Natural killer cell (primary cell): ENCODE data around the gene NSMCE3. TPM values are rescaled to one million over a fixed set of nuclear protein-coding genes. Genes with fewer than 3 reads are reported as not detected.

Experiments
- ATAC-seq, 3 donors: fragments of 150-1000 bp in 2 of 3; fragments of 200-7000 bp in 1 of 3; cut with Tn5 transposase; 1 replicate in 1 of 3; 2 replicates in 2 of 3; pipeline ENCODE4 v1.10.0; 2021; ENCODE audit warnings: mild to moderate bottlenecking in 2 of 3, moderate library complexity in 2 of 3
- DNase-seq, 2 donors: peaks; one replicate each; pipeline versions ENCODE4 v3.0.0 to v3.0.0-alpha.2; 2013 to 2021; ENCODE audit warnings: mixed read lengths in 1 of 2
- H3K27ac ChIP-seq: one replicate; pipeline ENCODE4 v1.5.1; 2013; ENCODE audit warnings: mild to moderate bottlenecking, low read length
- H3K27me3 ChIP-seq: one replicate; pipeline ENCODE4 v1.6.1; 2013; ENCODE audit warnings: low read length; ENCODE audit not compliant: control insufficient read depth, insufficient read depth
- H3K36me3 ChIP-seq: one replicate; pipeline ENCODE4 v1.6.1; 2013; ENCODE audit warnings: low read length; ENCODE audit not compliant: control insufficient read depth, insufficient read depth
- H3K4me1 ChIP-seq: one replicate; pipeline ENCODE4 v1.6.1; 2013; ENCODE audit warnings: low read length; ENCODE audit not compliant: control insufficient read depth, insufficient read depth
- H3K4me3 ChIP-seq: one replicate; pipeline ENCODE4 v1.5.1; 2013; ENCODE audit warnings: low read length
- H3K9me3 ChIP-seq: one replicate; pipeline ENCODE4 v1.6.1; 2013; ENCODE audit warnings: low read length; ENCODE audit not compliant: control insufficient read depth, insufficient read depth
- H3K27ac Mint-ChIP-seq, 2 donors: one replicate each; pipeline ENCODE4 v1.8.0; 2022; ENCODE audit warnings: mild to moderate bottlenecking in 2 of 2, mixed read lengths in 2 of 2, moderate library complexity in 1 of 2
- H3K27me3 Mint-ChIP-seq, 2 donors: one replicate each; pipeline ENCODE4 v1.8.0; 2022; ENCODE audit warnings: low read depth in 2 of 2, mixed read lengths in 2 of 2
- H3K36me3 Mint-ChIP-seq: one replicate; pipeline ENCODE4 v1.8.0; 2022; ENCODE audit warnings: mixed read lengths
- H3K4me1 Mint-ChIP-seq, 2 donors: one replicate each; pipeline ENCODE4 v1.8.0; 2022; ENCODE audit warnings: mixed read lengths in 2 of 2
- H3K4me3 Mint-ChIP-seq: one replicate; pipeline ENCODE4 v1.8.0; 2022; ENCODE audit warnings: mild to moderate bottlenecking, moderate library complexity, mixed read lengths
- H3K9me3 Mint-ChIP-seq, 2 donors: one replicate each; pipeline ENCODE4 v1.8.0; 2022; ENCODE audit warnings: mixed read lengths in 2 of 2
- CTCF ChIP-seq: fragments of 200-600 bp; IDR thresholded peaks from one replicate; pipeline ENCODE4 v1.8.0; 2022; ENCODE audit warnings: antibody characterized with exemption
- WGBS: methylation state at CpG from one replicate; pipeline ENCODE4 v1.1.7; 2013; ENCODE audit warnings: missing lambda C conversion rate; ENCODE audit not compliant: insufficient coverage; 5-methylcytosine and 5-hydroxymethylcytosine counted together
- intact Hi-C: fragments of 100-400 bp; cut with micrococcal nuclease; formaldehyde crosslinking; loops from one replicate; pipeline ENCODE4 v1.14.2; 2022
- total RNA-seq, 4 donors: library from RNA; stranded (reverse); fragments of 120-200 nt in 1 of 4; gene quantifications; one replicate each; pipeline versions ENCODE4 v1.2.3 to v1.2.4, GENCODE V29; 2013 to 2022

NSMCE3 gene
- total RNA-seq, 3 donors from 2014 or later (not counting 1 experiment from before 2014, with no cell fraction given): 20.6 to 28.0 (median 22.0) TPM

- TF ChIP-seq CTCF: no peak
- ATAC-seq (no peak), DNase-seq (no peak)
- Histone ChIP-seq H3K4me3 (no peak overlapping the region), H3K36me3 (no peaks in the 10 kb centered on the region), H3K27ac (no peak overlapping the region), H3K27me3 (no peaks in the 10 kb centered on the region), H3K9me3 (no peaks in the 10 kb centered on the region), H3K4me1 (no peaks in the 10 kb centered on the region)
- Mint-ChIP-seq H3K4me1 (no peaks in the 10 kb centered on the region), H3K9me3 (no peaks in the 10 kb centered on the region), H3K4me3 (no peak overlapping the region), H3K36me3 (no peaks in the 10 kb centered on the region), H3K27ac (no peak overlapping the region), H3K27me3 (peaks cover 19 to 30% of the 10 kb centered on the region in 2 donors)
- WGBS: 92% methylated on average over 11 of the region's 11 CpGs
- intact Hi-C loops: no loop called here
Observed at GRCh38 chr15:29223640-29224039, 46.0 kb downstream of the NSMCE3 start.

- H3K27me3 ChIP-seq: no peaks in the 10 kb centered on the region
- H3K9me3 Mint-ChIP-seq: no peaks in the 10 kb centered on the region
- intact Hi-C loops: no loop called here
- H3K27ac Mint-ChIP-seq: no peak overlapping the region
- no peaks in the 10 kb centered on the region for H3K4me1 ChIP-seq
- no peaks in the 10 kb centered on the region for H3K36me3 ChIP-seq
- H3K4me3 Mint-ChIP-seq: no peak overlapping the region
- H3K27me3 Mint-ChIP-seq: peaks cover 19 to 21% of the 10 kb centered on the region in 2 donors
- H3K36me3 Mint-ChIP-seq: no peaks in the 10 kb centered on the region
- H3K9me3 ChIP-seq: no peaks in the 10 kb centered on the region
- TF ChIP-seq CTCF: no peak
- no peak overlapping the region for H3K27ac ChIP-seq
- no peaks in the 10 kb centered on the region for H3K4me1 Mint-ChIP-seq
- H3K4me3 ChIP-seq: no peak overlapping the region
- ATAC-seq (no peak), DNase-seq (no peak)
- 90% methylated on average over 7 of the region's 9 CpGs for WGBS
Observed at GRCh38 chr15:29222129-29222853, 47.3 kb downstream of the NSMCE3 start.

GRCh38 chr15:29220852-29221251 lies 48.8 kb downstream of the NSMCE3 start:
- no peak overlapping the region for H3K27ac Mint-ChIP-seq
- ATAC-seq: no peak
- no peak for DNase-seq

More at GRCh38 chr15:29220852-29221251, 48.8 kb downstream of the NSMCE3 start:
- WGBS: 87% methylated on average over 7 of the region's 7 CpGs
- no peaks in the 10 kb centered on the region for H3K27me3 ChIP-seq
- intact Hi-C loops: no loop called here
- no peak overlapping the region for H3K27ac ChIP-seq
- no peak overlapping the region for H3K4me3 ChIP-seq
- H3K36me3 ChIP-seq: no peaks in the 10 kb centered on the region
- no peak for TF ChIP-seq CTCF
- no peaks in the 10 kb centered on the region for H3K4me1 ChIP-seq
- H3K4me3 Mint-ChIP-seq: no peak overlapping the region
- H3K27me3 Mint-ChIP-seq: peaks cover 16 to 27% of the 10 kb centered on the region in 2 donors
- H3K36me3 Mint-ChIP-seq: no peaks in the 10 kb centered on the region
- H3K4me1 Mint-ChIP-seq: no peaks in the 10 kb centered on the region
- H3K9me3 Mint-ChIP-seq: no peaks in the 10 kb centered on the region
- H3K9me3 ChIP-seq: no peaks in the 10 kb centered on the region
